ENCODE data around the gene EXT2.

DNA sequence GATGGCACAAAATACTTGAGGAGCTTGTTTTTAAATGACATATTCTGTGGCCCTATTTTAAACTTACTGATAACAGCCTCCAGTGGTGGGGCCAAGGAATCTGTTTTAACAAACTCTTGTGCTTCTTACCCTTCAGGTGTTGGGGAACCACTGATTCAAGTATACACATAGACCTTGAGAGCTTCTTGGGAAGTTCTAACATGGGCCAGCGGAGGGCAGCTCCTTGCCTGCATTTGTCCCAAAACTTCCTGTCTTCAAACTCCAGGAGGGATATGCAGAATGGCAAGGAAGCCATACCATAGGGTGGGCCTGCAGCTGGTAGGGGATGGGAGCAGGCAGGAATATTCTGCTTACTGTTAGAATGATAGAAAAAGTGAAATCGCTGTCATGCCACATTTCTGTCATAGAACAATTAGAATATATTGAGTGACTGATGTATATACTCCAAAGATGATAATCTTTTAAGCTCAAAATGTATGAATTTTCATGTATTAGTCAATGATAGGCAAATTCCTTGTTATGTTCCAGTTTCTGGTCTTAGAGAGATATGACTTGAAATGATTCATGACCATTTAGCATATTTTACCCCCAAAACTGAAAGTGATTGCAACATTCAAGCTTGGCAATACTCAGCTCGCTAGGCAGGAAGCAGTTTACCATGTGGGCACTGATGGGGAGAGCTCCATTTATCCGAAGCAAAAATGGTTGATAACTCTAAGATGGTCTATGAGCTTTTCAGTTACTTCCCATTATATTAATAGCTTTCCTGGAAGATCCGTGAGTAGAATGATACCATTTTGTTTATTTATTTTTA lies 9.2 kb downstream of the EXT2 start:
- TF ChIP-seq ETV6 (conservative IDR thresholded peaks at IDR 0.05 in 1 of 2, IDR thresholded peaks at IDR 0.05 in 1 of 2; ENCODE audit: borderline replicate concordance in 1 of 2, low read depth in 1 of 2) (no peak), MTA2 (IDR thresholded peaks at IDR 0.05; ENCODE audit: low read depth) (no peak), POLR2AphosphoS5 (IDR thresholded peaks at IDR 0.05; ENCODE audit: low read length) (no peak), RAD21 (IDR thresholded peaks at IDR 0.05; ENCODE audit: insufficient read depth, low read depth, low read length) (no peak), TCF7 (IDR thresholded peaks at IDR 0.05; ENCODE audit: borderline replicate concordance) (no peak), POLR2A (IDR thresholded peaks at IDR 0.05; ENCODE audit: low read depth, low read length) (no peak)
- TF ChIP-seq, protein P1, sequence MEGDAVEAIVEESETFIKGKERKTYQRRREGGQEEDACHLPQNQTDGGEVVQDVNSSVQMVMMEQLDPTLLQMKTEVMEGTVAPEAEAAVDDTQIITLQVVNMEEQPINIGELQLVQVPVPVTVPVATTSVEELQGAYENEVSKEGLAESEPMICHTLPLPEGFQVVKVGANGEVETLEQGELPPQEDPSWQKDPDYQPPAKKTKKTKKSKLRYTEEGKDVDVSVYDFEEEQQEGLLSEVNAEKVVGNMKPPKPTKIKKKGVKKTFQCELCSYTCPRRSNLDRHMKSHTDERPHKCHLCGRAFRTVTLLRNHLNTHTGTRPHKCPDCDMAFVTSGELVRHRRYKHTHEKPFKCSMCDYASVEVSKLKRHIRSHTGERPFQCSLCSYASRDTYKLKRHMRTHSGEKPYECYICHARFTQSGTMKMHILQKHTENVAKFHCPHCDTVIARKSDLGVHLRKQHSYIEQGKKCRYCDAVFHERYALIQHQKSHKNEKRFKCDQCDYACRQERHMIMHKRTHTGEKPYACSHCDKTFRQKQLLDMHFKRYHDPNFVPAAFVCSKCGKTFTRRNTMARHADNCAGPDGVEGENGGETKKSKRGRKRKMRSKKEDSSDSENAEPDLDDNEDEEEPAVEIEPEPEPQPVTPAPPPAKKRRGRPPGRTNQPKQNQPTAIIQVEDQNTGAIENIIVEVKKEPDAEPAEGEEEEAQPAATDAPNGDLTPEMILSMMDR (IDR thresholded peaks at IDR 0.05 in 2 of 3, conservative IDR thresholded peaks at IDR 0.05 in 1 of 3; ENCODE audit: control insufficient read depth in 2 of 3, extremely low read depth in 1 of 3, insufficient read depth in 1 of 3, low read depth in 3 of 3, low read length in 3 of 3) = no peak

All from GM12878 (cell line).